ENCODE results near the gene PPP1R14D. TPM values are rescaled to one million over a fixed set of nuclear protein-coding genes. Genes with fewer than 3 reads are reported as not detected.

PPP1R14D gene
- total and polyA plus RNA-seq, 2 experiments from 2014 or later, result not detected

DNA sequence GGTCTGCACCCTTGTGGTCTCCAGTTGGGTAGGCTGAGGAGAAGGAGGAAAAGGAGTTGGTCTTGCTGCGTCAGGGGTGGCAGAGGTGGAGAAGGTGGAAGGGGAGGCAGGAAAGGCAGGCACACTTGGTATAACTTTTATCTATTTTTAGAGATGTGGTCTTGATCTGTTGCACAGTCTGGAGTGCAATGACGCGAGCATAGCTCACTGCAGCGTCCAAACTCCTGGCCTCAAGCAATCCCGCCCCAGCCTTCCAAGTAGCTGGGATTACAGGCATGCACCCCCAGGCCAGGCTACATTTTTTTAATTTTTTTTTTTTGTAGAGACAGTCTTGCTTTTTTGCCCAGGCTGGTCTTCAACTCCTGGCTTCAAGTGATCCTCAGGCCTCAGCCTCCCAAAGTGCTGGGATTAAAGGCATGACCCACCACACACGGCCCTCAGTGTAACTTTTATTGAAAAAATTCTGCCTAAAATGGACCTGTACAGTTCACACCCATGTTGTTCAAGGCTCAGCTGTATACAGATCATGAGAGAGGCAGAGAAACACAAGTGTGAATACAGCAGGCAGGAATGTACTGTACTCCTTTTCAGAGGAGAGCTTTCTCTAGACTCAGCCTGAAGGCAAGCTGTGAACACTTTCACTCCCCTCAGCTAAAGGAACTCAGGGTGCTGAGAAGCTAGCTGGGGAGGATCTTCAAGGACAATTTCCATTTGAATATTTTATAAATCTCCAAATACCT lies 47.7 kb upstream of the PPP1R14D start:
- Mint-ChIP-seq H3K36me3 (ENCODE audit: low read depth) (no peaks in the 10 kb centered on the region), H3K27ac (no peak overlapping the region), H3K27me3 (ENCODE audit: insufficient read depth, low read depth, poor library complexity) (peaks cover 13% of the 10 kb centered on the region), H3K4me3 (no peak overlapping the region), H3K4me1 (peaks cover 36% of the 10 kb centered on the region), H3K9me3 (no peaks in the 10 kb centered on the region; the same call in 2 of the 3 replicates)
- H3K27ac ChIP-seq (ENCODE audit: low read depth), result no peak overlapping the region
- no peaks in the 10 kb centered on the region for H3K79me2 ChIP-seq (replicated peaks; ENCODE audit: insufficient read depth)
- peaks cover 25% of the 10 kb centered on the region for H3K4me1 ChIP-seq (ENCODE audit: insufficient read depth)
- peaks cover 5% of the 10 kb centered on the region; the same call in 1 of the 2 replicates for H3F3A ChIP-seq (replicated peaks; ENCODE audit: low read depth)
- no peak overlapping the region for H3K4me2 ChIP-seq
- ATAC-seq, result no peak
- TF ChIP-seq POLR2AphosphoS5 (IDR thresholded peaks at IDR 0.05; ENCODE audit: low read depth) (no peak), CREB1 (CRISPR knock-in tag; IDR thresholded peaks at IDR 0.05; ENCODE audit: low read depth) (no peak), JUNB (IDR thresholded peaks at IDR 0.05; ENCODE audit: unreplicated experiment) (no peak), EZH2phosphoT487 (IDR thresholded peaks at IDR 0.05; ENCODE audit: unreplicated experiment) (no peak), NANOG (IDR thresholded peaks at IDR 0.05; ENCODE audit: borderline replicate concordance) (no peak), ZNF331 (CRISPR knock-in tag; IDR thresholded peaks at IDR 0.05; ENCODE audit: low read depth) (no peak)
- TF ChIP-seq, protein P1, sequence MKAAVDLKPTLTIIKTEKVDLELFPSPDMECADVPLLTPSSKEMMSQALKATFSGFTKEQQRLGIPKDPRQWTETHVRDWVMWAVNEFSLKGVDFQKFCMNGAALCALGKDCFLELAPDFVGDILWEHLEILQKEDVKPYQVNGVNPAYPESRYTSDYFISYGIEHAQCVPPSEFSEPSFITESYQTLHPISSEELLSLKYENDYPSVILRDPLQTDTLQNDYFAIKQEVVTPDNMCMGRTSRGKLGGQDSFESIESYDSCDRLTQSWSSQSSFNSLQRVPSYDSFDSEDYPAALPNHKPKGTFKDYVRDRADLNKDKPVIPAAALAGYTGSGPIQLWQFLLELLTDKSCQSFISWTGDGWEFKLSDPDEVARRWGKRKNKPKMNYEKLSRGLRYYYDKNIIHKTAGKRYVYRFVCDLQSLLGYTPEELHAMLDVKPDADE (IDR thresholded peaks at IDR 0.05), result no peak
- no peaks in the 10 kb centered on the region for H3K27me3 ChIP-seq (ENCODE audit: insufficient read depth)
- no peak overlapping the region for H3K4me3 ChIP-seq
- no peak overlapping the region for H2AFZ ChIP-seq
- no peaks in the 10 kb centered on the region for H3K36me3 ChIP-seq (ENCODE audit: insufficient read depth)
- no peaks in the 10 kb centered on the region for H3K9me2 ChIP-seq (ENCODE audit: insufficient read depth)
- H4K20me1 ChIP-seq (replicated peaks; ENCODE audit: insufficient read depth), result no peaks in the 10 kb centered on the region
- no peak for DNase-seq (ENCODE audit: low spot score)

DNA sequence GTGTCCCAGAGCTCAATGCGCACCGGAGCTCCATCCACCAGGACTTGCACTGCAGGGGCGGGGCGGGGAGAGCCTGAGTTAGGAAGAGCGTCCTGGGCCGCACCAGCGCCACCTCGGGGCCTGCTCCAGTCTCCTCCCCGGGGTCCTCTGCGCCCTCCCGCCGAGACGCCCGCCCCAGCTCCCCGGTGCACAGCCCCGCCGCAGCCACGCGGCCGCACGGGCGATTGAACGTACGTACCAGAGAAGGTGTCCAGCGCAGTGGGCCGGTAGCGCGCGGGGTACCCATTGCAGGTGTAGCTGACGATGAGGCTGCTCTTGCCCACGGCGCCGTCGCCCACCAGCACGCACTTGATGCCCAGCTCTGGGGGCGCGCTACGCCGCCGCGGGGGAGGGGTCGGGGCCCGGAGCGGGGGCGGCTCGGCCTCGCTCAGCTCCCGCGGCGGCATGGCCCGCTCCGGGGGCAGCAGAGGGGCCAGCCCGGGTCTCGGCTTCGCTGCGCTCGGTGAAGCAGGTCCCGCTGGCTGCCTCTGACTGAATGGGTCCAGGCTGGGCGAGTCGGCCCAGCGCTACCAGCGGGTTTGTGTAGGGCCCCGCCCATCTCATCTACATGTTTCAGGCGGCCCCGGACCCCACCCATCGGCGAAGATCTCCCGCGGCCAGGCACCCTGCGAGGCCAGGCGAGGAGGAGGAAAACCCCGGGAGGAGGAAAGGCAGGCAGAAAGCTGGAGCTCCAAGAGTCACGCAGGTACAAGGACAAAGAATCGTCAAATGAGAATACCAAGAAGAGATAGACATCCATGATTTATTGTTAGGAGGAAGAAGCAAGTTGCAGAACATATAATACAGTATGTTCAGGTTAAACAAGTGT lies 45.4 kb upstream of the PPP1R14D start, which contains the start of gene RHOV:
TSS of gene RHOV (minus strand) at position 541 of the 868 bp plus-strand sequence. CDS start at position 446, 95 bp downstream.
- H3K4me2 ChIP-seq, result peak within 1 kb of the TSS; percentile 86
- H3K27me3 Mint-ChIP-seq (ENCODE audit: insufficient read depth, low read depth, poor library complexity), result peaks cover 13% of the 10 kb centered on the region
- peaks cover 9% of the 10 kb centered on the region; the same call in 1 of the 2 replicates for H3F3A ChIP-seq (replicated peaks; ENCODE audit: low read depth)
- DNase-seq (ENCODE audit: low spot score), result peak; percentile 96
- H4K20me1 ChIP-seq (replicated peaks; ENCODE audit: insufficient read depth), result no peaks in the 10 kb centered on the region
- TF ChIP-seq STAT1 (IDR thresholded peaks at IDR 0.05; ENCODE audit: unreplicated experiment), result no peak
- peak; percentile 70; the same call in 1 of the 2 replicates for TF ChIP-seq POLR2AphosphoS5 (IDR thresholded peaks at IDR 0.05; ENCODE audit: low read depth)
- peak; percentile 35 to 61 for TF ChIP-seq CTCF (conservative IDR thresholded peaks at IDR 0.05; ENCODE audit: low read depth in 2 of 2)
- no peak within 1 kb of the TSS for H3K27ac Mint-ChIP-seq
- peak within 1 kb of the TSS; percentile 85 for H3K4me3 ChIP-seq
- ATAC-seq, result peak; percentile 84
- H3K36me3 ChIP-seq (ENCODE audit: insufficient read depth), result no peaks in the 10 kb centered on the region
- peaks cover 38% of the 10 kb centered on the region for H3K4me1 Mint-ChIP-seq
- peak within 1 kb of the TSS; percentile 78 for H3K4me3 Mint-ChIP-seq
- H3K4me1 ChIP-seq (ENCODE audit: insufficient read depth), result peaks cover 25% of the 10 kb centered on the region
- H2AFZ ChIP-seq, result peak within 1 kb of the TSS; percentile 81
- 0 out of 2 replicates have a peak within 1 kb of the TSS, but pooled peaks have one; percentile 45 for H3K27ac ChIP-seq (ENCODE audit: low read depth)
- H3K36me3 Mint-ChIP-seq (ENCODE audit: low read depth), result no peaks in the 10 kb centered on the region
- H3K9me2 ChIP-seq (ENCODE audit: insufficient read depth), result no peaks in the 10 kb centered on the region
- H3K27me3 ChIP-seq (ENCODE audit: insufficient read depth), result no peaks in the 10 kb centered on the region
- no peaks in the 10 kb centered on the region; the same call in 2 of the 3 replicates for H3K9me3 Mint-ChIP-seq
- no peaks in the 10 kb centered on the region for H3K79me2 ChIP-seq (replicated peaks; ENCODE audit: insufficient read depth)

All from GM23338 (cell line).